Stomach (tissue), 4 donors: ENCODE measurements around the gene C2orf76.

Experiments used
- EP300 ChIP-seq: sonication (generic); formaldehyde crosslinking; IDR thresholded peaks from one replicate; pipeline ENCODE4 v1.6.1; 2017; ENCODE audit warnings: antibody characterized with exemption
- TF ChIP-seq, protein P1 (sequence below), 7 experiments: fragments of 450-650 bp in 4 of 7; fragments of 200-600 bp in 3 of 7; sonication (generic) in 3 of 7; IDR thresholded peaks; one replicate each; pipeline ENCODE4 v1.5.1; 2016 to 2019; ENCODE audit warnings: antibody characterized with exemption in 7 of 7, control low read depth in 2 of 7, mild to moderate bottlenecking in 1 of 7

GRCh38 chr2:119384971-119385370, 18.3 kb upstream of the C2orf76 start:
- TF ChIP-seq, protein P1, sequence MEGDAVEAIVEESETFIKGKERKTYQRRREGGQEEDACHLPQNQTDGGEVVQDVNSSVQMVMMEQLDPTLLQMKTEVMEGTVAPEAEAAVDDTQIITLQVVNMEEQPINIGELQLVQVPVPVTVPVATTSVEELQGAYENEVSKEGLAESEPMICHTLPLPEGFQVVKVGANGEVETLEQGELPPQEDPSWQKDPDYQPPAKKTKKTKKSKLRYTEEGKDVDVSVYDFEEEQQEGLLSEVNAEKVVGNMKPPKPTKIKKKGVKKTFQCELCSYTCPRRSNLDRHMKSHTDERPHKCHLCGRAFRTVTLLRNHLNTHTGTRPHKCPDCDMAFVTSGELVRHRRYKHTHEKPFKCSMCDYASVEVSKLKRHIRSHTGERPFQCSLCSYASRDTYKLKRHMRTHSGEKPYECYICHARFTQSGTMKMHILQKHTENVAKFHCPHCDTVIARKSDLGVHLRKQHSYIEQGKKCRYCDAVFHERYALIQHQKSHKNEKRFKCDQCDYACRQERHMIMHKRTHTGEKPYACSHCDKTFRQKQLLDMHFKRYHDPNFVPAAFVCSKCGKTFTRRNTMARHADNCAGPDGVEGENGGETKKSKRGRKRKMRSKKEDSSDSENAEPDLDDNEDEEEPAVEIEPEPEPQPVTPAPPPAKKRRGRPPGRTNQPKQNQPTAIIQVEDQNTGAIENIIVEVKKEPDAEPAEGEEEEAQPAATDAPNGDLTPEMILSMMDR (IDR thresholded peaks at IDR 0.05) = no peak
- TF ChIP-seq EP300 = no peak
